Activated T-cell treated with anti-CD3 and anti-CD28 coated beads, Interleukin-2, amount 50 U/mL, for 72 hours (primary cell): Measurements from ENCODE around the gene GARNL3. TPM values are rescaled to one million over a fixed set of nuclear protein-coding genes. Genes with fewer than 3 reads are reported as not detected.

Experiments
- ATAC-seq, 2 donors: fragments of 150-1000 bp; cut with Tn5 transposase; replicated peaks in 1 of 2; 2 replicates each; pipeline ENCODE4 v1.10.0; 2021; ENCODE audit warnings: moderate library complexity in 2 of 2, mild to moderate bottlenecking in 1 of 2
- DNase-seq, 2 donors: peaks; one replicate each; pipeline ENCODE4 v3.0.0; 2021 to 2022; ENCODE audit warnings: mixed read lengths in 1 of 2
- H3K27ac Mint-ChIP-seq: one replicate; pipeline ENCODE4 v1.8.0; 2022; ENCODE audit warnings: mild to moderate bottlenecking, moderate library complexity, mixed read lengths
- H3K27me3 Mint-ChIP-seq: one replicate; pipeline ENCODE4 v1.8.0; 2022; ENCODE audit warnings: low read depth, mixed read lengths
- H3K36me3 Mint-ChIP-seq, 2 donors: one replicate each; pipeline ENCODE4 v1.8.0; 2022; ENCODE audit warnings: mixed read lengths in 2 of 2, mild to moderate bottlenecking in 1 of 2; ENCODE audit not compliant: insufficient read depth in 2 of 2
- H3K4me1 Mint-ChIP-seq: one replicate; pipeline ENCODE4 v1.8.0; 2022; ENCODE audit warnings: low read depth, mixed read lengths
- H3K4me3 Mint-ChIP-seq, 2 donors: one replicate each; pipeline ENCODE4 v1.8.0; 2022; ENCODE audit warnings: mild to moderate bottlenecking in 2 of 2, mixed read lengths in 2 of 2, moderate library complexity in 2 of 2
- H3K9me3 Mint-ChIP-seq, 2 donors: one replicate each; pipeline ENCODE4 v1.8.0; 2022; ENCODE audit warnings: mixed read lengths in 2 of 2
- total RNA-seq, 2 donors: library from RNA; stranded (reverse); gene quantifications; one replicate each; pipeline ENCODE4 v1.2.3, GENCODE V29; 2022

GARNL3 gene
- total RNA-seq, 2 donors from 2014 or later, result 2.2 to 4.7 TPM

DNA sequence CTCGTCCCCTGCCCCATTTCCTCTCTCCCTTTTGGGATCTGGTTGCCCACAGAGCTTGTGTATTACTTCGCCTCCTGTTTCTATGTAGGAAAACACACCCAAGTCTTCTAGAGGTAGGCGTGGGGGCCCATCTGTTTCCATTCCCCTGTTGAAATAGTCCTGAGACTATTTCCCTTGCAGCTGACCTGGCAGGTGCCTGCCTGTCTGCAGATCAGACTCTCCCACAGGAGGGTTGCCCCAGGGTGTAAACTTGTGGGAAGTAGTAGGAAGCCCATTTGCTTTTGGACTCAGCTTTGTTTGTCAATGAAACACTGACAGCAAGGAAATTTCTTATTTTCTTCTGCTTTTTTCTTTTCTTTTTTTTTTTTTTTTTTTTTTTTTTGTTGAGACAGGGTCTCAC is 16.3 kb upstream of the GARNL3 start:
- no peak overlapping the region for H3K4me3 Mint-ChIP-seq
- no peak overlapping the region for H3K27ac Mint-ChIP-seq
- DNase-seq (no peak), ATAC-seq (no peak)
- H3K27me3 Mint-ChIP-seq, result peaks cover 20% of the 10 kb centered on the region
- no peaks in the 10 kb centered on the region for H3K9me3 Mint-ChIP-seq
- peaks cover 0 to 2% of the 10 kb centered on the region in 2 donors for H3K36me3 Mint-ChIP-seq
- peaks cover 15% of the 10 kb centered on the region for H3K4me1 Mint-ChIP-seq

- H3K4me1 Mint-ChIP-seq, result peaks cover 11% of the 10 kb centered on the region
- no peak overlapping the region for H3K4me3 Mint-ChIP-seq
- H3K36me3 Mint-ChIP-seq, result peaks cover 0 to 2% of the 10 kb centered on the region in 2 donors
- no peak overlapping the region for H3K27ac Mint-ChIP-seq
- DNase-seq, result no peak
- H3K9me3 Mint-ChIP-seq, result no peaks in the 10 kb centered on the region
- H3K27me3 Mint-ChIP-seq, result peaks cover 26% of the 10 kb centered on the region
- no peak for ATAC-seq
Measured at GRCh38 chr9:127249877-127250276, 14.7 kb upstream of the GARNL3 start.

- Mint-ChIP-seq H3K4me1 (peaks cover 2% of the 10 kb centered on the region), H3K9me3 (no peaks in the 10 kb centered on the region), H3K36me3 (no peaks in the 10 kb centered on the region), H3K27ac (no peak overlapping the region), H3K4me3 (no peak overlapping the region), H3K27me3 (peaks cover 31% of the 10 kb centered on the region)
- ATAC-seq, result no peak
- no peak for DNase-seq
Measured at GRCh38 chr9:127250896-127251391, 13.6 kb upstream of the GARNL3 start.

DNA sequence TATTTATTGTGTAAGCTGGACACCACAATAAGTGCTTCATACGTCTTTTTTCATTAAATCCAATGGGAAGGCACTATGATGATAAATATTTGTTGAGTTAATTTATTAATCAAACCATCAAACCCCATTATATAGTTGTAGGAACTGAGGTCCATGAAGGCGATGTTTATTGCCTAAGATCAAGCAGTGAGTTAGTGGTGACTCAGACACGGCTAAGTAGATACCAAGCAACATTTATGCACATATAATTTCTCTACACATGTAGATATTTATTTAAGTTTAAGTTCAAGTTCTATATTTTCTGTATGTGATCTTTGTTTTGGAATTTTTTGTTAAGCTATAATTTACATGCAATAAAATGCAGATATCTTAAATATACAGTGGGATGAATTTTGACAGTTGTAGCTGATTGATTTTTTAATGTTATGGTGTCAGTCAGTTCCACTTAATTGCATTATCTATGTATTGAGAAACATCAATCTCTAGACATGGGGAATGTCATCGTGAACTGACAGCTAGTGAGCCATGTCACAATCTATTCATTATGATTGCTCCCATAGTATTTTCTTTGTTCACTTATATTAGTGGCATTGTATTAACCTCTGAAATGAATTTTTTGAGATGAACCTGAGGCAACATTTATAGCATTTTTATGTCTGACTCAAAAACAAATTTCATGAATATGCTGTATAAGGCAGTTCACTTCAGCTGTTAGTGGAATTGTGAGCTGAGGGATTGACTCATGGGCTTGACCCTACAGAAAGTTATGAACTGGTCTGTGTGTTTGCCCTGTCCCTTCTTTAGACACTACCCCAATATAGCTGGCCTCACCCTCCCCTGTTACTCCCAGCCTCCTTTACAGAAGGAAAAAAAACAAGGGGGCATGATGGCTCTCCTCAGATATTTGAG is 11.9 kb upstream of the GARNL3 start:
- Mint-ChIP-seq H3K4me1 (no peaks in the 10 kb centered on the region), H3K27ac (no peak overlapping the region), H3K9me3 (no peaks in the 10 kb centered on the region), H3K4me3 (no peak overlapping the region), H3K27me3 (peaks cover 31% of the 10 kb centered on the region), H3K36me3 (no peaks in the 10 kb centered on the region)
- no peak for DNase-seq
- ATAC-seq, result no peak

DNA sequence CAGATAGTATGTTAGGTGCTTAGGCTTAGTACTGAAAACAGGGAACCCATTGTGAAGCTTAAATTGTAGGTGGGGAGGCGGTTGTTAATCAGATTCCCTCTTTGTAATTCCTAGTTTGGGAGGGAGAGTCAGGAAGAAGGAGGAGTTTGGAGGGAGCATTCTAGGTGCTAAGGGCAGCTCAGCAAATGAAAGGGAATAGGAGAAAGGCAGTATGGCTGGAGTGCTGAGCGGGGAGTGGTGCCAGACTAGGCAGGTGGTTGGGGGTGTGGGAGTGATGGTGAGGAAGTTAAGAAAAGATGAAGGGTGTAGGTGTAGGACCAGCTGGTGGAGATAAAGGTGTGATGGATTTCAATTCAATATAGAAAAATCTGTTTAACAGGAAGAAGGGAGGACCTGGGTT is 11.1 kb upstream of the GARNL3 start:
- H3K27me3 Mint-ChIP-seq, result peaks cover 31% of the 10 kb centered on the region
- H3K4me3 Mint-ChIP-seq, result no peak overlapping the region
- no peaks in the 10 kb centered on the region for H3K4me1 Mint-ChIP-seq
- no peak overlapping the region for H3K27ac Mint-ChIP-seq
- DNase-seq (no peak), ATAC-seq (no peak)
- H3K36me3 Mint-ChIP-seq, result no peaks in the 10 kb centered on the region
- no peaks in the 10 kb centered on the region for H3K9me3 Mint-ChIP-seq

DNA sequence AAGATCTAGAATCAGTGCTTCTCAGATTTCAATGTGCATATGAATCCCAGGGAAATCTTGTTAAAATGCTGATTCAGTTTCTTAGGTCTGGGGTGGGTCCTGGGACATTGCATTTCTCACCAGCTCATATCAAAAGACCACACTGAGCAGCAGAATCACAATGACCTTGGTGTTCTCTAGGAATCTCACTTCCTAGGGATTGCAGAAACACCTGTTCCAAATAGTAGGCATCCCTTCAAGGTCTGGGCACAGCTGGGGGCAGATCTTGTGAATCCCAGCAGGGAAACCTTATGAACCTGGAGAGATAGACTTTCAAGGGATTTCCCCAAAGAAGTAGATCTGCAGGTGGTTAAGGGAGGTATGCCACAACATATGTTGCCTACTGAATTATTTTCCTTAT is 8.9 kb upstream of the GARNL3 start:
- no peak overlapping the region for H3K27ac Mint-ChIP-seq
- H3K4me1 Mint-ChIP-seq, result no peaks in the 10 kb centered on the region
- ATAC-seq, result no peak
- no peaks in the 10 kb centered on the region for H3K9me3 Mint-ChIP-seq
- H3K4me3 Mint-ChIP-seq, result no peak overlapping the region
- no peaks in the 10 kb centered on the region for H3K36me3 Mint-ChIP-seq
- DNase-seq, result no peak
- peaks cover 25% of the 10 kb centered on the region for H3K27me3 Mint-ChIP-seq

GRCh38 chr9:127256324-127256723 is 8.2 kb upstream of the GARNL3 start:
- Mint-ChIP-seq H3K4me3 (no peak overlapping the region), H3K36me3 (no peaks in the 10 kb centered on the region), H3K9me3 (no peaks in the 10 kb centered on the region)

DNA sequence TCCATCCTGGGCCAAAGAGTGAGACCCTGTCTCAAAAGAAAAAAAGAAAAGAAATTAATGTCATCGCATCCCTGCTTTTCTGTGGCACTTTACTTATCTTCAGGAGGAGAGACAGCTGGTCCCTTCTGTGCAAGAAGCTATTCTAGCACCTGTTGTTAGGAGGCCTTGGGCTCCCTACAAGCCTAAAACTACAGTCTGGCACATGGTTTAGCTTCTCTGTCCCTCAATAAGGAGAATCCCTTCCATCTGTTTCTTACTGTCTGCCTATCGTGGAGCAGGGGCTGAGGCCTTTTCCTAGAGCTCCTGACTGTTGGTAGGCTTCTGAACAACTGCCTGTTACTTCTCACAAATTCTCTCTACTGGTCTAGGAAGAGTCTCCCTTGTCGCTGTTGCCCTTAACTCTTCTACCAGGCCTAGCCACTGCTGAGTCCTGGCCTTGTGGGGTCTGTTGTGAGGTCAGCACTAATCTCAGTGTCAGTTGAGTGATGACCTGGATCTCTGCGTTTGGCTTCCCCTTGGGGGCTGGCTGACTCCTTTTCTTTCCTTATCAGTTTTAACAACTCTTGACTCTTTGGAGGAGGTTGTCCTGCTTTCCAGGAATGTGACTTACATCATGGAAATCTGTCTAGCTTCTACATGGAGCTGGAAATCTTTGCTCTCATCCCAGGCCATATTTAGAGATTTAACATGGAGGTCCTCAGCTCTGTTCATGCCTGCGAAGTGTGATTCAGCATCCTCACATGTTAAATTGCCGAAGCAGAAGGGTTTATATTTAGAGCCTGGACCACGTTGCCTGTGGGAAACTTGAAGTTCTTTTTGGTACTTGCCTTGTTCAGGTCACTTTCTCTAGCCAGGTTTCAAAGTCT is 5.7 kb upstream of the GARNL3 start:
- peaks cover 21% of the 10 kb centered on the region for H3K27me3 Mint-ChIP-seq
- no peaks in the 10 kb centered on the region for H3K36me3 Mint-ChIP-seq
- no peak overlapping the region for H3K27ac Mint-ChIP-seq
- ATAC-seq, result no peak
- H3K4me1 Mint-ChIP-seq, result no peaks in the 10 kb centered on the region
- DNase-seq, result no peak
- no peak overlapping the region for H3K4me3 Mint-ChIP-seq
- no peaks in the 10 kb centered on the region for H3K9me3 Mint-ChIP-seq

More at GRCh38 chr9:127256324-127256723, 8.2 kb upstream of the GARNL3 start:
- Mint-ChIP-seq H3K4me1 (no peaks in the 10 kb centered on the region), H3K27ac (no peak overlapping the region), H3K27me3 (peaks cover 22% of the 10 kb centered on the region)
- DNase-seq, result no peak
- ATAC-seq, result no peak

- Mint-ChIP-seq H3K9me3 (no peaks in the 10 kb centered on the region), H3K27me3 (peaks cover 14% of the 10 kb centered on the region), H3K4me3 (no peak overlapping the region), H3K4me1 (no peaks in the 10 kb centered on the region), H3K27ac (no peak overlapping the region), H3K36me3 (no peaks in the 10 kb centered on the region)
- no peak for DNase-seq
- no peak for ATAC-seq
Measured at GRCh38 chr9:127262602-127263001, 2.0 kb upstream of the GARNL3 start.

GRCh38 chr9:127263237-127263636 is 1.3 kb upstream of the GARNL3 start:
- Mint-ChIP-seq H3K27ac (no peak overlapping the region), H3K4me3 (no peak overlapping the region), H3K36me3 (no peaks in the 10 kb centered on the region), H3K4me1 (no peaks in the 10 kb centered on the region), H3K9me3 (no peaks in the 10 kb centered on the region), H3K27me3 (peaks cover 14% of the 10 kb centered on the region)
- no peak for ATAC-seq
- no peak for DNase-seq

GRCh38 chr9:127263664-127264063 is 910 bp upstream of the GARNL3 start:
- H3K9me3 Mint-ChIP-seq, result no peaks in the 10 kb centered on the region
- H3K27ac Mint-ChIP-seq, result no peak overlapping the region
- DNase-seq (no peak), ATAC-seq (no peak)
- H3K4me3 Mint-ChIP-seq, result no peak overlapping the region
- H3K4me1 Mint-ChIP-seq, result no peaks in the 10 kb centered on the region
- H3K36me3 Mint-ChIP-seq, result no peaks in the 10 kb centered on the region
- peaks cover 14% of the 10 kb centered on the region for H3K27me3 Mint-ChIP-seq

DNA sequence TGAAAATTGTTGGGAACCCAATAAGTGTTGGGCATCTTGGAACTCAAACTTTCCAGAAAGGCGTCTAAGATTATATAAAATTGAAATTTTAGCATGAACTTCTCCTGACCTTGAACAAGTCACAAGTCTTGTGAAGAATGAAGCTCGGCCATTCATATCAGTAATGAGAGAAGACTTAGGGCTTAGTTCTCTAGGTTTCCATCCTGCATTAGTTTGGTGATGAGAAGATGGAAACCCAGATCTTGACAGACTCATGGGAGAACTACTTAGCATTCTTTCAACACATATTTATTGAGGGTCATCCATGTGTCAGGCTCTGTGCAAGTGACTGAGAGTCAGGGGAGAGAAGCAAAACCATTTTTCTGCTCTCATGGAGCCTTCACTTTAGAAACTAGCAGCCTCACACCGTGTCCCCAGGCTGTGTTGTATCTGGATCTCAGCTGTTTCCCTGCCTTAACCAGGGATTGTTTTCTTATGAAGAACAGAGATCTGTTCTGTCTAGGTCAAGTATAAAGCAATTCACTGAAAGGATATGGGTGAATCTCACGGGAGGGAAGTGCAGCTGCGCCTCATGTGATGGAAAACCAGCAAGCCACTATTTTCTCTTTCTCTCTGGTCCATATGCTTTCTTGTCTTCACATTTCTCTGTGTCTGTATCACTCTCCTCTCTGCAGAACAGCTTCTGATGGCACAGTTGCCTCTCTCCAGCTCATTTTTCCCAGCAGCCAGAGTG is 3.4 kb downstream of the GARNL3 start:
- Mint-ChIP-seq H3K4me1 (no peaks in the 10 kb centered on the region), H3K27me3 (peaks cover 21% of the 10 kb centered on the region), H3K36me3 (no peaks in the 10 kb centered on the region), H3K9me3 (no peaks in the 10 kb centered on the region), H3K27ac (no peak overlapping the region), H3K4me3 (no peak overlapping the region)
- ATAC-seq, result no peak
- DNase-seq, result no peak

DNA sequence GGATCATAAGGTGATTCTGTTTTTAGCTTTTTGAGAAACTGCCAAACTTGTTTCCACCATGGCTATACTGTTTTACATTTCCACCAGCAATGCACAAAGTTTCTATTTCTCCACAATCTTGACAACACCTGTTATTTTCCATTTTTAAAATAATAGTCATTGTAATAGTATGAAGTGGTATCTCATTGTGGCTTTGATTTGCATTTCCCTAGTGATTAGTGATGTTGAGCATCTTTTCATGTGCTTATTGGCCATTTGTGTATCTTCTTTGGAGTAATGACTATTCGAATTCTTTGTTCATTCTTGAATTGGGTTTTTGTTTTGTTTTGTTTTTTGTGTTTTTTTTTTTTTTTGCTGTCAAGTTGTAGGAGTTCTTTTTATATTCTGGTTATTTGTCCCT is 4.9 kb downstream of the GARNL3 start:
- ATAC-seq (no peak), DNase-seq (no peak)
- Mint-ChIP-seq H3K36me3 (no peaks in the 10 kb centered on the region), H3K4me1 (no peaks in the 10 kb centered on the region), H3K27ac (no peak overlapping the region), H3K27me3 (peaks cover 15% of the 10 kb centered on the region), H3K4me3 (no peak overlapping the region), H3K9me3 (no peaks in the 10 kb centered on the region)
